Tibial artery (tissue), 4 donors: ENCODE results near the gene CLIC3.

ENCODE experiments used
- DNase-seq, 2 donors: peaks; one replicate each; pipeline ENCODE4 v3.0.0-alpha.2; 2019
- H3K27ac ChIP-seq, 2 donors: fragments of 200-600 bp; sonication (generic) in 1 of 2; 1 replicate in 1 of 2; 2 replicates in 1 of 2; pipeline ENCODE4 v1.5.1; 2018 to 2019; ENCODE audit warnings: mild to moderate bottlenecking in 1 of 2
- H3K27me3 ChIP-seq, 2 donors: fragments of 200-600 bp; sonication (generic) in 1 of 2; one replicate each; pipeline versions ENCODE4 v1.5.1 to v1.6.0; 2016 to 2019
- H3K36me3 ChIP-seq, 3 donors: fragments of 200-600 bp; sonication (generic) in 2 of 3; one replicate each; pipeline ENCODE4 v1.5.1; 2016 to 2019; ENCODE audit warnings: mild to moderate bottlenecking in 2 of 3
- H3K4me1 ChIP-seq, 4 donors: fragments of 200-600 bp; sonication (generic) in 2 of 4; 1 replicate in 3 of 4; 2 replicates in 1 of 4; pipeline ENCODE4 v1.5.1; 2016 to 2019
- H3K4me3 ChIP-seq, 2 donors: fragments of 200-600 bp; sonication (generic) in 1 of 2; 1 replicate in 1 of 2; 2 replicates in 1 of 2; pipeline ENCODE4 v1.5.1; 2018 to 2019; ENCODE audit warnings: mild to moderate bottlenecking in 2 of 2
- H3K9me3 ChIP-seq, 3 donors: fragments of 200-600 bp; sonication (generic) in 1 of 3; one replicate each; pipeline ENCODE4 v1.5.1; 2016 to 2019
- intact Hi-C: fragments of 100-400 bp; cut with DNase I; formaldehyde crosslinking; loops from one replicate; pipeline ENCODE4 v1.15.0; 2023; ENCODE audit warnings: low total_unique reads
- TF ChIP-seq, protein P1 (sequence below), 2 experiments: fragments of 200-600 bp in 1 of 2; fragments of 450-650 bp in 1 of 2; IDR thresholded peaks; one replicate each; pipeline ENCODE4 v1.5.1; 2017 to 2019; ENCODE audit warnings: antibody characterized with exemption in 2 of 2, mild to moderate bottlenecking in 1 of 2, moderate library complexity in 1 of 2

The CLIC3 gene

DNA sequence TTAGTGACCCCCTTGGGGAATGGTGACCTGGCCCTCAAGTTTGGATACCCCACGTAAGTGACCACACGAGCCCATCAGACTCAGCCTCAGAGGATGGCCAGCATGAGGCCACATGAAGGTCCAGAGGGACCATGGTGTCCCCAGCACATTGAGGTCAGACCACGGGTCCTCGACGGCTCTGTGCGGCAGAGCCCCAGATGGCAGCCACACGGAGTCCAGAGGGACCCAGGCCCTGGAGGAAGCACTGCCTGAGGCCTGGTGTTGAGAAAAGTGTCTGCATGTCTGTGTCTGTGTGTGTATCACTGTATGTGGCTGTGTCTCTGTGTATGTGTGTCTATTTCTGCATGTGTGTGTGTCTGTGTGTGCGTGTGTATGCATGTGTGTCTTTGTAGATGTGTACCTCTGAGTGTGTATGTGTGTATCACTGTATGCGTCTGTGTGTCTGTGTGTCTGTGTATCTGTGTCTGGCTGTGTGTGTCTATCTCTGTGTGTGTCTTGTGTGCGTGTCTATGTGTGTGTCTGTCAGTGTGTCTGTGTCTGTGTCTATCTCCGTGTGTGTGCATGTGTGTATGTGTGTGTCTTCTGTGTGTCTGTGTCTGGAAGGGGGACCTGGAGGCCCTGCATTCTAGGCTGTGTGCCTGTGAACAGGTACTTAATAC, 12.6 kb downstream of the CLIC3 start:
- no peak for DNase-seq
- Histone ChIP-seq H3K4me3 (no peak overlapping the region), H3K36me3 (no peaks in the 10 kb centered on the region), H3K27me3 (peaks cover 0 to 74% of the 10 kb centered on the region in 2 donors), H3K27ac (no peak overlapping the region), H3K4me1 (peaks cover 0 to 9% (median 3%) of the 10 kb centered on the region in 4 donors), H3K9me3 (no peaks in the 10 kb centered on the region)
- TF ChIP-seq, protein P1, sequence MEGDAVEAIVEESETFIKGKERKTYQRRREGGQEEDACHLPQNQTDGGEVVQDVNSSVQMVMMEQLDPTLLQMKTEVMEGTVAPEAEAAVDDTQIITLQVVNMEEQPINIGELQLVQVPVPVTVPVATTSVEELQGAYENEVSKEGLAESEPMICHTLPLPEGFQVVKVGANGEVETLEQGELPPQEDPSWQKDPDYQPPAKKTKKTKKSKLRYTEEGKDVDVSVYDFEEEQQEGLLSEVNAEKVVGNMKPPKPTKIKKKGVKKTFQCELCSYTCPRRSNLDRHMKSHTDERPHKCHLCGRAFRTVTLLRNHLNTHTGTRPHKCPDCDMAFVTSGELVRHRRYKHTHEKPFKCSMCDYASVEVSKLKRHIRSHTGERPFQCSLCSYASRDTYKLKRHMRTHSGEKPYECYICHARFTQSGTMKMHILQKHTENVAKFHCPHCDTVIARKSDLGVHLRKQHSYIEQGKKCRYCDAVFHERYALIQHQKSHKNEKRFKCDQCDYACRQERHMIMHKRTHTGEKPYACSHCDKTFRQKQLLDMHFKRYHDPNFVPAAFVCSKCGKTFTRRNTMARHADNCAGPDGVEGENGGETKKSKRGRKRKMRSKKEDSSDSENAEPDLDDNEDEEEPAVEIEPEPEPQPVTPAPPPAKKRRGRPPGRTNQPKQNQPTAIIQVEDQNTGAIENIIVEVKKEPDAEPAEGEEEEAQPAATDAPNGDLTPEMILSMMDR (IDR thresholded peaks at IDR 0.05), result no peak
- intact Hi-C loops, result no loop called here

DNA sequence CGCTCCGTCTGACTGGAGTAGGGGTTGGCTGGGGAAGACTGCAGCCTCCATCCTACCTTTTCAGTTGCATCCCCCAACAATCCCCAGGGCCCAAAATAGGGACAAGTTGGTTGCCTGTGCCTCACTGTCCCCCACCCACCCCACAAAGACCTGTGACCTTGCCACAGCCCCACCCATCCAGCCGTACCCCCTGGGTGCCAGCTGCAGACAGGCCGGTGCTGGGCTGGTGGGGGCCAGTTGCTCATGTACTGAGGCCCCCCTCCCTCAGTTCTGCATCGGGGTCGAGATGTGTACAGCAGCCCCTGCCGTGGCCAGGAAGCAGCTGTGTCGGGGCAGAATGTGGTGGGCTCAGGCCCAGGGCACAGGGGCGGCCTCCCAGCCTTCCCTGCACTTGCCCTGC, 13.2 kb downstream of the CLIC3 start:
- Histone ChIP-seq H3K9me3 (no peaks in the 10 kb centered on the region), H3K27me3 (peaks cover 0 to 75% of the 10 kb centered on the region in 2 donors), H3K36me3 (no peaks in the 10 kb centered on the region), H3K4me3 (no peak overlapping the region), H3K27ac (no peak overlapping the region), H3K4me1 (peaks cover 0 to 14% (median 7%) of the 10 kb centered on the region in 4 donors)
- intact Hi-C loops, result no loop called here
- TF ChIP-seq, protein P1 (IDR thresholded peaks at IDR 0.05), result no peak
- DNase-seq, result no peak

DNA sequence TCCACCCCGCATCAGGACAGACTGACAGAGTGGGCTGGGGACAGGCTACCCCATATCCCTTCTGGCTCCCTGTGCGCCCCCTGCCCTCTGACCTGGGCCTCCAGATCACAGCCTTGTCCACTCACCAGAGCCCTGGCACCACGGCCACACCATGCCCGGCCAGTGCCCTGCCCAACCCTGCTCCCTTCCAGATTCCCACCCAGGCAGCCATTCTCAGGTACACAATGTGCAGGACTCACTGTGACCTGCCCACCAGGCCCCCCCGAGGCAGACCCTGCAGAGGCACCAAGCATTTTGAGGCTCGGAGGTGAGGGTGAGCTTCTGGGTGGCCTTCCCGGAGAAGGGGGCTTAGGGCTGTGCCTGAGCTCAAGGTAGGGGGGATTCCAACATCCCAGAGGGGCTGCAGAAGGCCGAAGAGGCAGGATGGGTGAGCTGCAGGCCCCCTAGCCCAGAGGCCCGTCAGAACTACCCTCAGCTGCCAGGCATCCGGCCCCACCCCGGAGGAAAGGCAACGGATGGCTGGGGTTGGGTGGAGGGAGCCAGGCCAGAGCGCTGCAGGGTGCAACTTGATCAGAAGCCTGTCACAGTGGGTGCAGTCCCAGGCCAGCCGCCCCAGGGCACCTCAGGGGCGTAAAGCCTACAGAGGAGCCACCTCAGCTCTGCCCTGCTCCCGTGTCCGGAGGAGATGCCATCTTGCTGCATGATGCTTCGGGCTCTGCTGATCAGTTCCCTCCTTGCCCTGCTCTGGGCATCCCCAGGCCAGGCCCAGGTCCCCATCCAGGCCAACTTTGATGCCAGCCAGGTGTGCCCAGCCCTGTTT, 13.9 kb downstream of the CLIC3 start, which contains the start of gene LCNL1:
TSS of gene LCNL1 (plus strand) at position 762 of the 820 bp plus-strand sequence. CDS start 594 bp downstream, outside the sequence.
- peaks cover 0 to 21% (median 14%) of the 10 kb centered on the region in 4 donors for H3K4me1 ChIP-seq
- H3K36me3 ChIP-seq, result no peaks in the 10 kb centered on the region
- no peak for DNase-seq
- H3K9me3 ChIP-seq, result no peaks in the 10 kb centered on the region
- peaks cover 0 to 81% of the 10 kb centered on the region in 2 donors for H3K27me3 ChIP-seq
- no peak within 1 kb of the TSS for H3K4me3 ChIP-seq
- intact Hi-C loops, result no loop called here
- H3K27ac ChIP-seq, result no peak within 1 kb of the TSS
- TF ChIP-seq, protein P1 (IDR thresholded peaks at IDR 0.05), result no peak

DNA sequence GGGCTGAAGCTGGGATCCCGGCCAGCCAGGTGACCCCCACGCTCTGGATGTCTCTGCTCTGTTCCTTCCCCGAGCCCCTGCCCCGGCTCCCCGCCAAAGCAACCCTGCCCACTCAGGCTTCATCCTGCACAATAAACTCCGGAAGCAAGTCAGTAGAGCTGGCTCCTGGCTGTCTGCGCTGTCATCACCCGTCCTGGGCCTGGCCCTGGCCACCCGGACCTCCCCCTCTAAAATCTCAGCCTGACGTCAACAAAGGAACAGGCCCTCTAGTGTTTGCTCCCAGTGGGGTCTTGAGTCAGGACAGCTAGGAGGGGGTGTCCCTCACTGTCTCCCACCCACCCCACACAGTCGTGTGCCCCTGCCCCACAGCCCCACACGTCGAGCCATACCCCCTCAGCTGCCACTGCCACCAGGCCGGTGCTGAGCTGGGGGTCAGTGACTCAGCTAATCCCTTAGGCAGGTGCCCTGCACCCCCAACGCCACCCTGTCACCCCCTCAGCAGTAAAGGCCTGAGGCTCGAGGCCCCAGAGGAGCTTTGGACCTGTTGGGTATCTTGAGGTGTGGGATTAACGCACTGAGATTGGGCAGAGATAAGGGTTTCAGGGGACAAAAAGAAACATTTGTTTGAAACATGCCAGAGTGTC, 14.7 kb downstream of the CLIC3 start:
- Histone ChIP-seq H3K4me1 (peaks cover 0 to 24% (median 15%) of the 10 kb centered on the region in 4 donors), H3K27me3 (peaks cover 0 to 81% of the 10 kb centered on the region in 2 donors), H3K27ac (no peak overlapping the region), H3K4me3 (no peak overlapping the region), H3K9me3 (no peaks in the 10 kb centered on the region), H3K36me3 (no peaks in the 10 kb centered on the region)
- intact Hi-C loops, result no loop called here
- TF ChIP-seq, protein P1 (IDR thresholded peaks at IDR 0.05), result no peak
- DNase-seq, result no peak

DNA sequence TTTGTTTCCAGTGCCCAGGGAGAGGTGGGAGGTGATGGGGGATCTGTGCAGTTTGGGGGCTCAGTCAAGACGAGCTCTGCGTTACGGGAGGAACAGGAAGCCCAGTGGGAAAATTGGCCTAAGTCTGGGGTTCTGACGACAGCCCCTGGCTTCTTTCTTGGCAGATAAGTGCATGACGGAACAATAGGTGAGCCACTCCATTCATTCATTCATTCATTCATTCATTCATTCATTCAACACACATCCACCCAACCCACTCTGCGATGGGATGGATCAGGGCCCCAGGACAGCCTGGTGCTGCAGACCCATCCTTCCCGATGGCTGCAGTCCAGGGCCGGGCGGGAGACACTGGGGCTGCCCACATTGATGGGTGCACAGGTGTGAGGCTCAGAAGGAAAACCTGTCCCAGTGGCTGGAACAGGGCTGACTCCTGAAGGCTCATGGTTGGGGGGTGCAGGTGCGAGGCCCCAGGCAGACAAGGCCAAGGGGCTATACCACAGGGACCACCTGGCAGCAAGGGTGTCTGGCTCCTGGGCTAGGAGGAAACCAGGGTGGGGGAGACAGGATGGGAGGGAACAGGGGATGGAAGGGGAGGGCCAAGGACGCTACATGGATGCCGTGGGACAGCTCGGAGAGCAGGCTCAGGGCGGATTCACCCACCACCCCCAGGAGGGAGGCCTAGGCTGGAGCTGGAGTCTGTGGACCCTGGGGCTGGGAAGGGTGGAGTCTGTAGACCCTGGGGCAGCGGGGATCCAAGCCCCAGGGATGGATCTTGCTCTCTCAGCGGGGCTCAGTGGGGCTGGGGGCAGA, 15.5 kb downstream of the CLIC3 start:
- no peak for DNase-seq
- peaks cover 0 to 74% of the 10 kb centered on the region in 2 donors for H3K27me3 ChIP-seq

More for the DNA sequence above, 15.5 kb downstream of the CLIC3 start:
- TF ChIP-seq, protein P1 (IDR thresholded peaks at IDR 0.05), result no peak
- intact Hi-C loops, result no loop called here
- Histone ChIP-seq H3K36me3 (no peaks in the 10 kb centered on the region), H3K4me3 (no peak overlapping the region), H3K27ac (no peak overlapping the region), H3K4me1 (peaks cover 0 to 28% (median 17%) of the 10 kb centered on the region in 4 donors), H3K9me3 (no peaks in the 10 kb centered on the region)
